LHCN-M2 (cell line): Measurements from ENCODE around the gene GADD45B. TPM values are rescaled to one million over a fixed set of nuclear protein-coding genes. Genes with fewer than 3 reads are reported as not detected.
"Not testable (repeated sequence)": the region's sequence is repeated elsewhere in the genome, so short reads cannot be mapped to it uniquely, and the experiment has no call there.

Experiments used
- DNase-seq: peaks from one replicate; pipeline ENCODE4 v3.0.0-alpha.2; 2012; ENCODE audit warnings: low read depth
- total RNA-seq: library from RNA; depleted of rRNA; stranded (reverse); fragments of >200 nt; gene quantifications from 2 replicates; pipeline ENCODE4 v1.2.3, GENCODE V29; 2014

The GADD45B gene
- total RNA-seq, 1 experiment from 2014 or later = 42.6 TPM

DNA sequence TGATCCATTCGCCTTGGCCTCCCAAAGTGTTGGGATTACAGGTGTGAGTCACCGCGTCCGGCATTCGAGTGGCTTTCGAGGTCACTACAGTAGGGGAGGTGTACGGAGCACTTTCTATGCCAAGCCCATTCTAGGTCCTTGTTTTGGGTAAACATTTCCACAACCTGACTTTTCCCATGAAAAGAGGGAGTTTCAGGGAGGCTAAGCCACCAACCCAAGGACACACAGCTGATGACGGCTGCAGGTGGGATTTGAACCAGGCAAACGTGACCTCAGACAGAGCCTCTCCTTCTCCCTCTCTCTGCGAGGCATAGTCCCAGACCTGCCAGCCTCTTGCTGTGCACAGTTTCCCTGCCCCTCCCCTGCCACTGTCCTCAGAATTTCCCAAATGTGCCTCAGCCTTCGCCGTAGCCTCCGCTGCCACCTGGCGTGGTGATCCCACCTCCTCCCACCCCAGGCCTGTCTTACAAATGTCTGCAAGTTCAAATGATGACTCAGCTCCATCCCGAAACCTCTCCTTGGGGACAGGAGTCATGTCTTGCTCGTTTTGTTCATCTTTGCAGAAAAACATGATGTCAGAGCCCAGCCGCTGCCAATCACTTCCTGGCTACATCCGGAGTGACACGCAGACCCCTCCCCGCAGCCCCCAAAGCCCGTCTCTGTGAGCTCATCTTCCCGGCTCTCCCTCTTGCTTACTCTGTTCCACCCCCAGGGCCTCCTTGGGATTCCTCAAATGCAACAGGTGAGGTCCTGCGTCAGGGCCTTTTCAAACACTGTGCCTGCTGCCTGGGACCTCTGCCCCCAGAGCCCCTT, 6.6 kb upstream of the GADD45B start:
- peak; percentile 92 for DNase-seq

DNA sequence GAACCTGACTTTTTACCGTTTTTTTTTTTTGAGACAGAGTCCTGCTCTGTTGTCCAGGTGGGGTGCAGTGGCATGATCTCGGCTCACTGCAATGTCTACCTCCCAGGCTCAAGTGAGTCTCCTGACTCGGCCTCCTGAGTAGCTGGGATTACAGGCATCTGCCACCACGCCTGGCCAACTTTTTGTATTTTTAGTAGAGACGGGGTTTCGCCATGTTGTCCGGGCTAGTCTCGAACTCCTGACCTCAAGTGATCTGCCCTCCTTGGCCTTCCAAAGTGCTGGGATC, 6.1 kb upstream of the GADD45B start:
- not testable (repeated sequence) for DNase-seq

DNA sequence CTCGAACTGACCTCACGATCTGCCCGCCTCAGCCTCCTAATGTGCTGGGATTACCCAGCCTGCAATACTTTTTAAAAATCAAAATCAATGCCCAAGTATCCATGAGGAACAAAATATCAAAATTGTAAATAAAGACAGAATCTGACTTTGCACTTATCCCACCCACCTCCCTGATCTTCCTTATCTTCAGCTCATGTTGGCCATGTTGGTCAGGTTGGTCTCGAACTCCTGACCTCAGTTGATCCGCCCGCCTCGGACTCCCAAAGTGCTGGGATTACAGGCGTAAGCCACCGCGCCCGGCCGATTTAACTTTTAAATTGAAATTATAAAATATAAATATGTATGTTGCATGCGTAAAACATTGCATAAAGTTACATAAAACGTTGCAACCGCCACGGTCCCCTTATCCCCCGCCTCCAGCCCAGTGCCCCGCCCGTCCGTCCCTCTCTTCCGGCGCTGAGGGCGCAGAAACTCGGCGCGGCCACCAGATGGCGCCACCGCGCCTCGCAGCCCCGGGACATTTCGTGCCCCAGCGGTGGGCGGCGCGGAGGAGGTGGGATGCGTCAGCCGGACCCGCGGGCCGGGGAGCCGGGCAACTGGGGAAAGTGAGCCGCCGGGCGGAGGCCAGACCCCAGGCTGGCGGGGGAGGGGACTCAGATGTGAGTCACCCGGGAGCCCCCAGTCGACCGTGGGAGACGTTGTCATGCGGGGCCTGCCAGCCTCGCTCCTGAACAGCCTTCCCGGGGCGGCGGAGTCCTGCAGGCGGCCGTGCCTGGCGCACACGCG, 1.5 kb upstream of the GADD45B start:
- peak; percentile 84 for DNase-seq

DNA sequence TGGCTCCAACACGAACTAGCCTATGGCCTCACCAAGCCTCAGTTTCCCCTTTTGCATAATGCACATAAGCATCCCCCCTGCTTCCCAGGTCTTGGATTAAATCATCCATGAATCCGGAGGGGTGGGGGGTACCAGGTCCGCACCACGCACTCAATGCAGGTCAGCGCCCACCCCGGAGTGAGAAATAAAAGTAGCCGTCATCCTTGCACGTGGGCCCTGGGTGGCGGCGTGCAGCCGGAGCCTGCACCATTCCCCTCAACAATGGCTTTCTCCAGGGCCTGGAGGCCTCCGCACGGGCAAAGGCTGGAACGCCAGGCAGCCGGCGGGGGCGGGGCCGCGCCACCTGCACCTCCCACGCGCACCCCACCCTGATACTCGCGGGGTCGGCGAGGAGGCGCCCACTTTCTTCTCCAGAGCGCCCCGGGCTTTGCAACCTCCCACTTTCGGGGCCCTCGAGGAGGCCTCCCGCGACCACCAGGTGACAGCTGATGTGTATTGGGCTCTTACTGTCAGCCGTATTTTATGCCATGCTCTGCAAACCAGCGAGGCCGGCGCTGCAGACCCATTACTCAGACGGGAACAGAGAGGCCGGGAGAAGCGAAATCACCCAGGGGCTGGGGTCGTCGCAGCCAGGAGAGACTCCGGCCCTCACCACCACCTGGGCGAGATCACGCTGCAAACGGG, 767 bp upstream of the GADD45B start:
- DNase-seq = peak; percentile 63

DNA sequence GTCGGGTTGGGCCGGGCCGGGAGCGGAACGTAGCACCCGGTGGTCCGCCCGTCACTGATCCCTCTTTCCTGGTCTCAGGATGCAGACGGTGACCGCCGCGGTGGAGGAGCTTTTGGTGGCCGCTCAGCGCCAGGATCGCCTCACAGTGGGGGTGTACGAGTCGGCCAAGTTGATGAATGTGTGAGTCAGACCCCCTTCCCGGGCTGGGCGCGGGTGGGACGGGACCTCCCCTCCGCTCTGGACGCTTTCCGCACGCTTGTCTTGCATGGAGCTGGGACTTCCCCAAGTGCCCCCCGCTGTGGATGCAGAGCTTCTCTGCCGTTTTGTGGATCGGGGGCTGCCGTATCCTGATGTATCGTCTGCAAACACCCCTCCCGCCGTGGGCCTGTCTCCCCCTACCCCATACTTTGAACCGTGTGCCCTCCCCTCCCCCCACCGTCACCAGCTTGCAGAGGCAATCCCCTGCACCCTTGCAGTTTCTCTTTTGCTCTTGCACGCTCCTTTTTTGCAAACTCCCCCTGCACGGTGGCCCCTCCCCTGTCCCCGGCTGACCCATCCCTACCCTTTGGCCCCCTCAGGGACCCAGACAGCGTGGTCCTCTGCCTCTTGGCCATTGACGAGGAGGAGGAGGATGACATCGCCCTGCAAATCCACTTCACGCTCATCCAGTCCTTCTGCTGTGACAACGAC, 669 bp downstream of the GADD45B start:
- DNase-seq = peak; percentile 67

DNA sequence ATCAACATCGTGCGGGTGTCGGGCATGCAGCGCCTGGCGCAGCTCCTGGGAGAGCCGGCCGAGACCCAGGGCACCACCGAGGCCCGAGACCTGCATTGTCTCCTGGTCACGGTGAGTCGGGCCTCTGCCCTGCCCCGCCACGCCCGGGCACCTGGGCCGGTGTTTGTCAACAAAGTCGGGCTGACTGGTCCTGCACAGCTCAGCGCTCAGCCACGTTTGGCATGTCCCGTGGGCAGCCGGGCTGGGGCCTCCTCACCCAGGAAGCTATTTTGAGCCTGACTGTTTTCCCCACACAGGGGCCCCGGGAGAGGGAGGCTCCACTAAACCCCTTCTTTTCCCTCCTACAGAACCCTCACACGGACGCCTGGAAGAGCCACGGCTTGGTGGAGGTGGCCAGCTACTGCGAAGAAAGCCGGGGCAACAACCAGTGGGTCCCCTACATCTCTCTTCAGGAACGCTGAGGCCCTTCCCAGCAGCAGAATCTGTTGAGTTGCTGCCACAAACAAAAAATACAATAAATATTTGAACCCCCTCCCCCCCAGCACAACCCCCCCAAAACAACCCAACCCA, 1.3 kb downstream of the GADD45B start:
- peak; percentile 36 for DNase-seq

DNA sequence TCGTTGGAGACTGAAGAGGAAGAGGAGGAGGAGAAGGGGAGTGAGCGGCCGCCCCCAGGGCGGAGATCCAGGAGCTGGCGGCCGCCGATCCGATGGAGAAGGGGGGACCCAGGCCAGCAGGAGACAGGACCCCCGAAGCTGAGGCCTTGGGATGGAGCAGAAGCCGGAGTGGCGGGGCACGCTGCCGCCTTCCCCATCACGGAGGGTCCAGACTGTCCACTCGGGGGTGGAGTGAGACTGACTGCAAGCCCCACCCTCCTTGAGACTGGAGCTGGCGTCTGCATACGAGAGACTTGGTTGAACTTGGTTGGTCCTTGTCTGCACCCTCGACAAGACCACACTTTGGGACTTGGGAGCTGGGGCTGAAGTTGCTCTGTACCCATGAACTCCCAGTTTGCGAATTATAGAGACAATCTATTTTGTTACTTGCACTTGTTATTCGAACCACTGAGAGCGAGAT, 1.8 kb downstream of the GADD45B start:
- DNase-seq = peak; percentile 49

DNA sequence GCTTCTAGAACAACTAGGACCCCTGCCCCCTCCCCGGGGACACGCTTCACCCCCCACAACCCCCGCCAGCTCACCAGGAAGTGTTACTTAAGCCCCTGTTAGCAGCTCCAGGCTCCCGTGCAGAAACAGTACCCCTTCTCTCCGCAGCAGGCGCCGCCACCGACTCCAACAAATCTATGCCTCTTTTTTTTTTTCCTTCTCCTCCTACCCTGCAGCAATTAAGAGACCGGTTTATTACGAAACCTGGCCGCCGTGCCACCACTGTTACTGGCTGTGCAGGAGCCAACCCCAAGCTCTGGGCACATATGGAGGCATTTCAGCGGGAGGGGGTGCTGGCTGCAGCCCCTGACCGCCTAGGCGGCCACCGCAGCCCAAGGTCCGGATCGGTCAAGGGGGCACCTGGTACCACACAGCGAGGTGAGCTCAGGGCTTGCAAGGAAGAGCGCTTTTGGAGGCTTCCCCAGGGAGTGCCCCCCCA, 2.4 kb downstream of the GADD45B start:
- peak; percentile 78 for DNase-seq

DNA sequence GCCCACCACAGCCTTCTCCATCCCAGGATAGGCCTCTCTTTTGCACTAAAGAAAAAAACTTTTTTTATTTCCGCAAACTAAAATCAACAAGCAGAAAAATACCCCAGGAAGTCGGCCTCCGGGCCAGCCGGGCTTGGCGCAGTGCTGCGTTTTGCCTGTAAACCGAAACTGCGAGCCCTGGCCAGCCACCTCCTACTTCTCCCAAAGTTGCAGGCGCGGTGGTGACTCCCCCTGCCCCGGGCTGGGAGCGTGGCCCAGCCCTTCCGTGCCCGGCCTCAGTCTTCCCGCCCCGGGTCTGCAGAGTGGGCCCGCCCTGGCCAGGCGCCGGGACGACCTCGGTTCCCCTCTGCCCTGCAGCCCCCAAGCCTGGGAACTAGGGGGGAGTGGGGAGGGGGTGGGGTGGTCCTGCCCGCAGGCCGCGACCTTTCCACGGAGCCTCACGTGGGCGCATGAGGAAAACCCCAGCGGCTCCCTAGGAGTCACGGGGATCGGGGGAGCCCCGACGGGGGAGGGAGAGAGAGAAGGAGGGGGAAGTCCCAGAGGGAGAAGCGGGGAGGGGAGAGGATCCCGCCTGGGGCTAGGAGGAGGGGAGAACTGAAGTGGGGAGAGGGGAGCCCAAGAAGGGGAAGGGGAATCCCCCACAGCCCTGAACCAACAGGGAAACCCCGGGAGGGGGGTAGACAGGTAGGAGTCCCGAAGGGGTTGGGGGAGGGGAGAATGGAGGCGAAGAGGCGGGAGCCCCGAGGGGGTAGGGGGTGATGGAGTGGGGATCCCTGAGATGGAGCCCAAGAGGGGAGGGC, 3.0 kb downstream of the GADD45B start:
- DNase-seq = peak; percentile 61

DNA sequence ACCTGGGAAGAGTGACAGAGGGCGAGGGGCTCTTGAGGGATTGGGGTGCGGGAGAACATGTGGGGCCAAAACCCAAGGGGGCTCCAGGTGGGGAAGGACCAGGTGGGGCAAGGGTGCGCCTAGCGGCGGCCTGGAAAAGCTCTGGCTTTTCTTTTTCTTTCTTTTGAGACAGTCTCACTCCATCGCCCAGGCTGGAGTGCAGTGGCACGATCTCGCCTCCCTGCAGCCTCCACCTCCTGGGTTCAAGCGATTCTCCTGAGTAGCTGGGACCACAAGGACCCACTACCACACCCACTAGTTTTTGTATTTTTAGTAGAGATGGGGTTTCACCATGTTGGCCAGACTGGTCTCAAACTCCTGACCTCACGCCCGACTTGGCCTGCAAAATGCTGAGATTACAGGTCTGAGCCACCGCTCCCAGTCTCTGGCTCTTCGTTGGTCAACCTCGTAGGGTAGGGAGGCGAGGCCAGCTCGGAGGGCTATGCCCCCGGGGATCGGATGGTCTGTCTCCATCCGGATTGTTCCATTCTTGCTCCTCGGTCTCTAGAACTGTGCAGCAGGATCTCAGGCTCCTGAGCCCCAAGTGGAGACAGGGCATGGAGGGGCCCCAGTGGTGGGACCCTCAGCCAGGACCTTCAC, 3.7 kb downstream of the GADD45B start:
- DNase-seq = no peak

DNA sequence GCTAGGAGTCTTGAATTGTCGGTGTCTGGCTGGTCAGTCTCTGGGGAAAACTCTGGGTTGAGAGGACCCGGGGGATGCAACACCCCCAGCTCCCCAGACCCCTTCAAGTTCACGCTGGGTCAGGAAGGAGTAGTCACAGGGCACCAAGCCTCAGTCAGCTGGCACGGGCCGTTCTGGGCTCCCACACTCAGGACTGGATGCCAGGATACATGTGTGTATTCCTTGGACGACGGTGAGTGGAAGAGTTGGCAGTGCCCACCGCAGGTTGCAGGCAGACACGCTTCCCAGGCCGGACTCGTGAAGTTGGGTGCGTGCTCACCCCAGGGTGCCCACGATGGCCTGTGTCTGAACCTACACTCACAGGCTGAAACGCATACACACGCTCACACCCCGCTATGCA, 5.5 kb downstream of the GADD45B start:
- DNase-seq = no peak

DNA sequence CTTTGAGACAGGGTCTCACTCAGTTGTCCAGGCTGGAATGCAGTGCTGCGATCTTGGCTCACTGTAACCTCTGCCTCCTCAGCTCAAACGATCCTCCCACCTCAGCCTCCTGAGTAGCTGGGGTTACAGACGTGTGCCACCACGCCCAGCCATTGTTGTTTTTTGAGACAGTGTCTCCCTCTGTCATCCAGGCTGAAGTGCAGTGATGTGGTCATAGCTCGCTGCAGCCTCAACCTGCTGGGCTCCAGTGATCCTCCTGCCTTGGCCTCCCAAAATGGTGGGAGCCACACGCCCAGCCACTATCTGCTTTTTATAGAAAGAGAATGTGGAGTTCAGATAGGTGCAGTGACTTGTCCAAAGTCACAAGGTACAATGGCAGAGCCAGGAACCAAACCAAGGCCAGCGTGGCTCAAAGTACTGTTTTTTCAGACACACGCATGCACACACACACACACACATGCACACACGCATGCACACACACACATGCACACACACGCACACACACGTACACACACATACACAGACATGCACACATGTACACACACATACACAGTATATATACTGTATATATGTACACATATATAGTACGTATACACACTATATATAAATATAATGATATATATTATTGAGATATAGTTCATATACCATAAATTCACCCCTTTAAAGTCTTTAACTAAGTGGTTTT, 6.6 kb downstream of the GADD45B start:
- DNase-seq = no peak

DNA sequence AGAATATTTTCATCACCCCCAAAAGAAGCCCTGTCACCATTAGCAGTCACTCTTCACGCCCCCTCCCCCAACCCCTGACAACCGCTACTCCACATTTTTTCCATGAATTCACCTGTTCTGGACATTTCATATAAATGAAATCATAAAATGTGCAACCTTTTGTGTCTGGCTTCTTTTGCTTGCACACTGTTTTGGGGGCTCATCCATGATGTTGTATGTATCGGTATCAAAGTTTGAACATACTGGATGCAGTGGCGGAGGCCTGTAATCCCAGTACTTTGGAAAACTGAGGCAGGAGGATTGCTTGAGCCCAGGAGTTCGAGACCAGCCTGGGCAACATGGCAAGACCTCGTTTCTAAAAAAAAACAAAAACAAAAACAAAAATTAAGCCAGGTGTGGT, 7.2 kb downstream of the GADD45B start:
- DNase-seq = no peak

DNA sequence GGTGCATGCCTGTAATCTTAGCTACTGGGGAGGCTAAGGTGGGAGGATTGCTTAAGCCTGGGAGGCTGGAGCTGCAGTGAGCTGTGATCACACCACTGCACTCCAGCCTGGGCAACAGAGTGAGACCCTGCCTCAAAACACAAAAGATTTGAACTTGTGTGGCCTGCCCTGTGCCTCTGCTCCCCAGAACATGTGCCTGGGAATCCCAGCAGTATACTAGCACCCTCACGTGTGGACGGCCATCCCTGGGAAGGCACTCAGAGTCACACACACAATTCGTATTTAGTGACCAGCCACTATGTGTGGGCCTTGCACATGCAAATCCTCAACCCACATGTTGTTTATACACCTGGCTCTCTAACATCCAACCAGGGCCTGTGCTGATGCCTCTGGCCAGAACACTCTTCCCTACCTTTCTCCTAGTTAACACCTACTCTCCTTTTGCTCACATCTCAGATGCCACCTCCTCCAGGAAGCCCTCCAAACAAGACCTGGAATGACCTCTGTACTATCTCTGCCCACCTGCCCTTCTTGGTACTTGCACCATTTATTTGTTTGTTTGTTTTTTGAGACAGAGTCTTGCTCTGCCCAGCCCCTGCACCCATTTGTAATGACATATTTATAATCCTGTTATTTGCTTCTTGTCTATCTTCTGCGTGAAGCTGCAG, 7.7 kb downstream of the GADD45B start:
- DNase-seq = no peak

DNA sequence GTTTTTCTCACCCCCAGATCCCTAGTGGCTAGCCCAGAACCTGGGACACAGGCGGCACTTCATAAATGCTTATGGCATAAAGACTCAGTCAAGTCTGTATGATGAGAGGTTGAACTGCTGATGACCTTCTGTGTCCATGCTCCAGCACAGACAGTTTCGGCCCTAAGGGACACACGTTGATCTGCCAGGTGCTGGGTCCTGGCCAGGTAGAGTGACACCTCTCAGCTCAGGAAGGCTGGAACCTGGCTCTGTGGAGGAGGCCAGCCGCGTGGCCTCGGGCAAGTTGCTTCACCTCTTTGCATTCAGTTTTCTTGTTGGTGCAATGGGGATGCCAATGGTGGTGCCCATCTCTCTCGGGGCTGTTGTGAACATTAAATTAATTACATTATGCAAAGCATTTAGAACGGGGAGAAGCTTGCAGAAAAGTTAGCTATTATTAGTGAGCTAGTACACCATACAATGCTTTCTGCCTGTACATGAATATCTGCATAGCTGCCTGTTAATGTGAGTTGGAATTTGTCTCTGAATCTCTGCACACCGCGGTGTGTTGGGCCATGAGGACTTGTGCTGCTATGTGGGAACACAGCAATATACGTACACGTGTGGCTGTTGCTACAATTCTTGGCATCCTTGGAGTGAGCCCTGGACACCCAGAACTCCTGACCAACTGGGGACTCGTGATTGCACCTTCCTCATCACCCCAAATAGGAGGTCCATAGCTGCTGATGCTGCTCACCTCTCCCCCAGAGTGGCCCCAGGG, 8.4 kb downstream of the GADD45B start:
- no peak for DNase-seq

DNA sequence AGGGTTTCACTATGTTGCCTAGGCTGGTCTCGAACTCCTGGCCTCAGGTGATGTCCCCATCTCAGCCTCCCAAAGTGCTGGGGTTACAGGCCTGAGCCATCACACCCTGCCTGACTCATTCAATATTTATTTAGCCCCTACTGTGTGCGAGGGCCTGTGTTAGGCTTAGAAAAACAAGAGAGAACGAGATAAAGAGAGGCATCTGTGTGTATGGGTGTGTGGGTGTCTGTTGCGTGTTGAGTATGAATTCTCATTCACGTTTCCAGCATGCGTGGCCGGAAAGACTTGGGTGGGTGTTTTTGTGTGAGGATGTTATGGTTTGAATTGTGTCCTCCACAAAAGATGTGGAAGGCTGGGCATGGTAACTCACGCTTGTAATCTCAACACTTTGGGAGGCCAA, 9.5 kb downstream of the GADD45B start:
- DNase-seq = no peak

DNA sequence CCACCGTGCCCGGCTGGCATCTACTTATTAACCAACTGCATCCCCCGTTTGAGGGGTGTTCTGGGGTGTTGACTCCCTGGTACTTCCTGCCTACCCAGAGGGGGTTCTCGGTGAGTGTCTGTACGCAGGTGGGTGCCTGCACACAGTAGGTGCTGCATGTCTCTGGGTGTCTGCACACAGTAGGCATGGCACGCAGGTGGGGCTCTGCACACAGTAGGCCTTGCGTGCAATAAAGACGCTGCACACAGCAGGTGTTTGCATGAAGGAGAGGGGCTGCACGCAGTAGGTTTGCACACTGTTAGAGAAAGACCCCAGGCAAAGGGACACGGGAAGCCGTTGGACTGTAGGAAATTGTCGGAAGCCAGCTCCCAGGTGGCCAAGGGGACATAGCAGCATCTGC, 11.2 kb downstream of the GADD45B start:
- DNase-seq = no peak

DNA sequence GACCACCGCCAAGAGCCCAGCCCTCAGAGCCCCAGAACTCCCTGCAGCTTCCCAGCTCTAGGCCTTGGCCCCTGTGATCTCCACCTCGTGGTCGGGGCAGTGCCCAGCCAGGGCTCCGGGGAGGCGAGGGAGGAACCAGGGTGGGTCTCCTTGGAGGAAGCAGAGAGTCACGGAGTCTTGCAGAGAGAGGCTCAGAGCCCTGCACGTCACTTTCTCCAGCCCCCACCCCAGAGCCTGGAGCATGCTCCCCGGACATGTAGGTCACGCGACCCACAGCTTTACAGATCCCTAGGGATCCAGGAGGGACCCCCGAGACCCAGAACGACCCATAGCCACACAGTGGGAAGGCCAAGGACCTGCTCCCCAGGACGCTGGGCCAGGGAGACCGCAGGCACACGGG, 11.9 kb downstream of the GADD45B start:
- no peak for DNase-seq
